Right lobe of liver (tissue), 6 donors: ENCODE results near the gene TOE1. TPM values are rescaled to one million over a fixed set of nuclear protein-coding genes. Genes with fewer than 3 reads are reported as not detected.

ENCODE experiments used
- ATAC-seq, 4 donors: fragments of 200-7000 bp; cut with Tn5 transposase; one replicate each; pipeline ENCODE4 v1.9.1; 2020; ENCODE audit warnings: mild to moderate bottlenecking in 4 of 4, moderate library complexity in 4 of 4
- DNase-seq, 3 donors: peaks; one replicate each; pipeline ENCODE4 v3.0.0-alpha.2; 2020
- H3K27ac ChIP-seq, 3 donors: fragments of 200-600 bp; one replicate each; pipeline ENCODE4 v1.8.0; 2022
- H3K27me3 ChIP-seq, 2 donors: fragments of 200-600 bp; one replicate each; pipeline ENCODE4 v1.8.0; 2022
- H3K36me3 ChIP-seq, 4 donors: fragments of 200-600 bp; sonication (generic) in 1 of 4; one replicate each; pipeline versions ENCODE4 v1.5.1 to v1.8.0; 2017 to 2022; ENCODE audit warnings: control low read depth in 1 of 4
- H3K4me1 ChIP-seq, 4 donors: fragments of 200-600 bp; sonication (generic) in 1 of 4; one replicate each; pipeline versions ENCODE4 v1.5.1 to v1.8.0; 2017 to 2022; ENCODE audit warnings: control low read depth in 1 of 4
- H3K4me3 ChIP-seq, 3 donors: fragments of 200-600 bp; one replicate each; pipeline ENCODE4 v1.8.0; 2022
- H3K9me3 ChIP-seq, 4 donors: fragments of 200-600 bp; sonication (generic) in 1 of 4; one replicate each; pipeline versions ENCODE4 v1.5.1 to v1.8.0; 2017 to 2022; ENCODE audit warnings: control low read depth in 1 of 4
- CTCF ChIP-seq, 4 donors: fragments of 200-600 bp in 3 of 4; fragments of 450-650 bp in 1 of 4; IDR thresholded peaks; one replicate each; pipeline versions ENCODE4 v1.5.1 to v1.8.0; 2016 to 2022; ENCODE audit warnings: antibody characterized with exemption in 4 of 4, mild to moderate bottlenecking in 2 of 4
- POLR2A ChIP-seq: fragments of 450-650 bp; IDR thresholded peaks from one replicate; pipeline ENCODE4 v1.6.1; 2017; ENCODE audit warnings: antibody characterized with exemption, mild to moderate bottlenecking
- WGBS: methylation state at CpG from one replicate; pipeline ENCODE4 v1.1.6; 2018; ENCODE audit warnings: low coverage, low lambda C conversion rate; ENCODE audit not compliant: insufficient coverage; ENCODE audit errors: missing lambda C conversion rate; 5-methylcytosine and 5-hydroxymethylcytosine counted together
- intact Hi-C, 2 donors: fragments of 100-400 bp; cut with DNase I; formaldehyde crosslinking; loops; one replicate each; pipeline versions ENCODE4 v1.11.2 to v1.14.1; 2022
- total RNA-seq, 6 experiments: library from RNA; depleted of rRNA in 2 of 6; stranded (reverse); fragments of >200 nt in 2 of 6; fragmentation: NEBNext Ultra II Directional in 3 of 6; extraction: Animal tissue kit (Norgen Biotek cat#: 25700) in 3 of 6; gene quantifications; one replicate each; pipeline versions ENCODE4 v1.1.0 to v1.2.4, GENCODE V29; 2016 to 2023
- donor health status: DM: no; HTN: yes; CAD: no.
- donor health status: DM: no; HTN: no; CAD: no.
- donor health status: DM: no; HTN: no; CAD: no.
- donor health status: DM: no; HTN: yes; CAD: no.
- donor health status: DM: no; HTN: yes; CAD: no.

Gene TOE1
- total RNA-seq, 6 experiments from 2014 or later, result 3.2 to 7.7 (median 4.4) TPM

GRCh38 chr1:45322486-45323040 is 17.4 kb upstream of the TOE1 start:
- no peak for DNase-seq
- Histone ChIP-seq H3K4me1 (peaks cover 0 to 7% (median 3%) of the 10 kb centered on the region in 4 donors), H3K9me3 (no peaks in the 10 kb centered on the region), H3K36me3 (no peaks in the 10 kb centered on the region), H3K4me3 (no peak overlapping the region), H3K27me3 (no peaks in the 10 kb centered on the region), H3K27ac (no peak overlapping the region)
- TF ChIP-seq CTCF (IDR thresholded peaks at IDR 0.05) (no peak), POLR2A (no peak)
- intact Hi-C loops, result no loop called here
- 90% methylated on average over 10 of the region's 10 CpGs for WGBS
- no peak for ATAC-seq

GRCh38 chr1:45325851-45326506 is 14.0 kb upstream of the TOE1 start:
- Histone ChIP-seq H3K27ac (no peak overlapping the region), H3K4me3 (no peak overlapping the region), H3K36me3 (no peaks in the 10 kb centered on the region), H3K27me3 (no peaks in the 10 kb centered on the region), H3K9me3 (no peaks in the 10 kb centered on the region), H3K4me1 (peaks cover 0 to 7% (median 3%) of the 10 kb centered on the region in 4 donors)
- ATAC-seq (no peak), DNase-seq (no peak)
- intact Hi-C loops, result no loop called here
- TF ChIP-seq POLR2A, result no peak
- no peak for TF ChIP-seq CTCF (IDR thresholded peaks at IDR 0.05)
- WGBS, result 53% methylated on average over 6 of the region's 6 CpGs

GRCh38 chr1:45326627-45327623 is 13.0 kb upstream of the TOE1 start, which contains the start of gene HPDL:
Gene HPDL, plus strand, starts transcription at chr1:45326895. Its CDS starts 254 bp downstream, at chr1:45327149.
- Histone ChIP-seq H3K4me1 (peaks cover 0 to 7% (median 3%) of the 10 kb centered on the region in 4 donors), H3K36me3 (no peaks in the 10 kb centered on the region), H3K27ac (no peak within 1 kb of the TSS), H3K27me3 (no peaks in the 10 kb centered on the region), H3K4me3 (peak within 1 kb of the TSS; percentile 33 to 52 (median 47)), H3K9me3 (no peaks in the 10 kb centered on the region)
- DNase-seq (peak; percentile 67 to 69 (median 68)), ATAC-seq (peak; percentile 84 to 89 (median 89))
- TF ChIP-seq CTCF (IDR thresholded peaks at IDR 0.05), result no peak
- intact Hi-C loops, result no loop called here
- WGBS, result 3% methylated on average over 6 of the region's 96 CpGs

- H3K4me3 ChIP-seq, result no peak overlapping the region
- no peak for TF ChIP-seq POLR2A
- no peak for TF ChIP-seq CTCF (IDR thresholded peaks at IDR 0.05)
- DNase-seq, result no peak
- no peaks in the 10 kb centered on the region for H3K36me3 ChIP-seq
- no peak overlapping the region for H3K27ac ChIP-seq
- H3K9me3 ChIP-seq, result no peaks in the 10 kb centered on the region
- H3K27me3 ChIP-seq, result no peaks in the 10 kb centered on the region
- peaks cover 0 to 7% (median 3%) of the 10 kb centered on the region in 4 donors for H3K4me1 ChIP-seq
- no peak for ATAC-seq
- intact Hi-C loops, result no loop called here
- WGBS, result 56% methylated on average over 3 of the region's 19 CpGs
Measured at GRCh38 chr1:45327644-45328515, 12.1 kb upstream of the TOE1 start.
